ENCODE results near the gene CTNNA1. TPM values are rescaled to one million over a fixed set of nuclear protein-coding genes. Genes with fewer than 3 reads are reported as not detected.

The CTNNA1 gene
- total RNA-seq, 1 donor from 2014 or later, result 282 TPM

DNA sequence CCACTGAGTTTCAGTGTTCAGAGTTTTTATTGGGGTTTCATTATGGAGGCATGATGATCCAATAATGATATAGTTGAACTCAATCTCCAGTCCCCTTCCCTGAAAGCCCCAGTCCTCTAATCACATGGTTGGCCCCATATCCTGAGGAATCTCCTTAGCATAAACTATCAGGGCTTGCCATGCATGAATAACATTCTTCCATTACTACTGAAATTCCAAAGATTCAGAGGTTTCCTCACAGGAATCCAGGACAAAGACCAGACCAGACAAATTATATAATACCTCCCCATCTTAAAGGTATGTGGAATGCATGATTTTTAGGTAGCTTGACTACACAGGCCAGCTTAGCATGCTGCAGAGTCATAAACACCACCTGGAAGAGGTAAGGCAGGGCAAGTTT lies 137.4 kb downstream of the CTNNA1 start:
- no peak for DNase-seq (ENCODE audit: low read depth, low spot score)
- H3K27me3 Mint-ChIP-seq (ENCODE audit: low read depth), result no peaks in the 10 kb centered on the region
- no peaks in the 10 kb centered on the region for H3K4me1 Mint-ChIP-seq
- peaks cover 8% of the 10 kb centered on the region for H3K9me3 Mint-ChIP-seq
- no peak overlapping the region for H3K4me3 Mint-ChIP-seq
- H3K27ac Mint-ChIP-seq (ENCODE audit: unreplicated experiment), result no peak overlapping the region
- H3K36me3 Mint-ChIP-seq (ENCODE audit: low read depth), result peaks cover 44% of the 10 kb centered on the region
- TF ChIP-seq, protein P1, sequence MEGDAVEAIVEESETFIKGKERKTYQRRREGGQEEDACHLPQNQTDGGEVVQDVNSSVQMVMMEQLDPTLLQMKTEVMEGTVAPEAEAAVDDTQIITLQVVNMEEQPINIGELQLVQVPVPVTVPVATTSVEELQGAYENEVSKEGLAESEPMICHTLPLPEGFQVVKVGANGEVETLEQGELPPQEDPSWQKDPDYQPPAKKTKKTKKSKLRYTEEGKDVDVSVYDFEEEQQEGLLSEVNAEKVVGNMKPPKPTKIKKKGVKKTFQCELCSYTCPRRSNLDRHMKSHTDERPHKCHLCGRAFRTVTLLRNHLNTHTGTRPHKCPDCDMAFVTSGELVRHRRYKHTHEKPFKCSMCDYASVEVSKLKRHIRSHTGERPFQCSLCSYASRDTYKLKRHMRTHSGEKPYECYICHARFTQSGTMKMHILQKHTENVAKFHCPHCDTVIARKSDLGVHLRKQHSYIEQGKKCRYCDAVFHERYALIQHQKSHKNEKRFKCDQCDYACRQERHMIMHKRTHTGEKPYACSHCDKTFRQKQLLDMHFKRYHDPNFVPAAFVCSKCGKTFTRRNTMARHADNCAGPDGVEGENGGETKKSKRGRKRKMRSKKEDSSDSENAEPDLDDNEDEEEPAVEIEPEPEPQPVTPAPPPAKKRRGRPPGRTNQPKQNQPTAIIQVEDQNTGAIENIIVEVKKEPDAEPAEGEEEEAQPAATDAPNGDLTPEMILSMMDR (conservative IDR thresholded peaks at IDR 0.05), result no peak

DNA sequence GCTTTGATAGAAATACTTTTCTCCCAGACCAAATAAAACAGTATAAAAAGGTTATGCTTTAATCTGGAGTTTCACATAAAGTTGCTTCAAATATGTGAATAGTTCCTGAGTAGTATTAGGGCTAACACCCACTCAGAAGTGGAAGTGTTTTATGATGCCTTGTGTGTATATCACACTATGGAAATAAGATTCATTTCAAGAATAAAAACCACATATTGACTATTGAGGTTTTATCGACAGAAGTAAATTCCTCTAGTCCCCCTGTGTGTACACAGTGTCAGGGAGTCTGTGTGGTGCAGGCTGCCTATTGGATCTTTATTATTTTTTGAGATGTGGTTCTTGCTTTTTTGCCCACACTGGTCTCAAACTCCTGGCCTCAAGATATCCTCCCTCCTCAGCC lies 142.7 kb downstream of the CTNNA1 start:
- H3K27me3 Mint-ChIP-seq (ENCODE audit: low read depth), result no peaks in the 10 kb centered on the region
- no peak overlapping the region for H3K27ac Mint-ChIP-seq (ENCODE audit: unreplicated experiment)
- H3K36me3 Mint-ChIP-seq (ENCODE audit: low read depth), result peaks cover 23% of the 10 kb centered on the region
- H3K9me3 Mint-ChIP-seq, result peaks cover 3% of the 10 kb centered on the region
- H3K4me3 Mint-ChIP-seq, result no peak overlapping the region
- H3K4me1 Mint-ChIP-seq, result no peaks in the 10 kb centered on the region
- TF ChIP-seq, protein P1 (conservative IDR thresholded peaks at IDR 0.05), result no peak
- no peak for DNase-seq (ENCODE audit: low read depth, low spot score)

DNA sequence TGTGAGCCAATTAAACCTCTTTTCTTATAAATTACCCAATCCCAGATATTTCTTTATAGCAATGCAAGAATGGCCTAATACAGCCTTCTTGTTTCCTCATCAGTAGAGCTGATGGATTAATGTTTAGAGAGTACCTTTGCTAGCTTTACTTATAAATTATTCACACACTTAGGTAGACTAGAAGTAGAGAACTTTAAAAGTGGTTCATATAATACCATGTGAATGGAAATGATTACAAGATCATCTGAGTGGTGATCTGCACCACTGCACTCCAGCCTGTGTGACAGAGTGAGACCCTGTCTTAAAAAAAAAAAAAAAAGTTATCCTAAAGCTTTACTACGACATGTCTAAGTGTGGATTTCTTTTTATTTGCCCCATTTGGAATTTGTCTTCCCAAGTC lies 145.1 kb downstream of the CTNNA1 start:
- TF ChIP-seq, protein P1 (conservative IDR thresholded peaks at IDR 0.05), result no peak
- Mint-ChIP-seq H3K4me3 (no peak overlapping the region), H3K27ac (ENCODE audit: unreplicated experiment) (no peak overlapping the region), H3K36me3 (ENCODE audit: low read depth) (peaks cover 27% of the 10 kb centered on the region), H3K4me1 (peaks cover 6% of the 10 kb centered on the region), H3K9me3 (peaks cover 3% of the 10 kb centered on the region), H3K27me3 (ENCODE audit: low read depth) (no peaks in the 10 kb centered on the region)
- DNase-seq (ENCODE audit: low read depth, low spot score), result no peak

DNA sequence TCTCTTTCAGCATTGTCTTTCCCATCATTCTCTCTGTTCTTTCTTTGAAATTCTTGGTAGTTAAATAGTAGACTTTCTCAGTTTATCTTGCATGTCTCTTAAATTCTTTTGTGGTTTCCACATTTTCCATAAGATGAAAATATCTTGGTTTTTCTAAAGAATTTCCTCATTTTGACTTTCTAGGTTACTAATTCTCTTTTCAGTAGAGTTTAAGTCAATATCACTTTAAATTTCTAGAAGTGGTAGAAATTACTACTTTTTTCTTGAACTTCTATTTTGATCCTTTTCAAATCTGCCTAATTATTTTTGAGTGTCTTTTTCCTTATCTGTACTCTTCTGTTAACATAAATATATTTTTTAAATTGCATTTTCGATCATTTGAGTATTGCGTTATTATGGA lies 145.5 kb downstream of the CTNNA1 start:
- no peak overlapping the region for H3K27ac Mint-ChIP-seq (ENCODE audit: unreplicated experiment)
- peaks cover 6% of the 10 kb centered on the region for H3K4me1 Mint-ChIP-seq
- TF ChIP-seq, protein P1 (conservative IDR thresholded peaks at IDR 0.05), result no peak
- no peak for DNase-seq (ENCODE audit: low read depth, low spot score)
- H3K27me3 Mint-ChIP-seq (ENCODE audit: low read depth), result no peaks in the 10 kb centered on the region
- peaks cover 3% of the 10 kb centered on the region for H3K9me3 Mint-ChIP-seq
- H3K4me3 Mint-ChIP-seq, result no peak overlapping the region
- peaks cover 28% of the 10 kb centered on the region for H3K36me3 Mint-ChIP-seq (ENCODE audit: low read depth)

DNA sequence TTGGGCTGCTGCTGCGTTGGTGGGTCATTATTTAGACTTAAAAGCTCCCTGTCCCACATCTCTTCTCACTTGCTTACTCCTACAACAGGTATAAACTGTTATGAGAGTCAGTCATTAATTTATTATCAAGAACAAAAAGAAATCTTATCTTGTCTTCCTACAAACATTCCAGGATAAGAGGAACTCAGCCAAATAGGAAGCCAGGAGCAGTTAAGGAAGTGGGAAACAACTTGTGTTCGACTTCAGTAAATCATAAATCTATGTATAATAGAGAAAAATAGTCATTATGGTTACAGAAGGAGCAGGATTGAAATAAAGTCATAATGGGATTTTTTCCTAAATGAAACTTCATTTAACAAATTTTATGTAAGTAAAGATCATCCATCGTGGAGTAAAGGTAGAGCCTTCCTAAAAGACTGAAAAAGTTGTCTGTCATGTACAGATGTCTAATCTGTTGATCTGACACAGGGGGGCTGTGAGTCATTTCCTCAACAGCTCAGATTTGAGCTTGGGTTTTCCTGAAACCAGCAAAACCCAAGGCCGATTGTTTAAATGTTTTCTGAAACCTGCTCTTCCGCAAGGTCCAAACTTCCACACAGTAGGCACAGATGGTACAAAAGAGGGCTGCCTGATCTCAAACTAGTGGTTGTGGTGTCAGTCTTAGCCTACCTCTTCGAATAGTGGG lies 147.2 kb downstream of the CTNNA1 start:
- H3K27me3 Mint-ChIP-seq (ENCODE audit: low read depth), result no peaks in the 10 kb centered on the region
- peaks cover 3% of the 10 kb centered on the region for H3K9me3 Mint-ChIP-seq
- TF ChIP-seq, protein P1 (conservative IDR thresholded peaks at IDR 0.05), result no peak
- H3K36me3 Mint-ChIP-seq (ENCODE audit: low read depth), result peaks cover 28% of the 10 kb centered on the region
- no peak for DNase-seq (ENCODE audit: low read depth, low spot score)
- H3K4me3 Mint-ChIP-seq, result no peak overlapping the region
- peaks cover 6% of the 10 kb centered on the region for H3K4me1 Mint-ChIP-seq
- no peak overlapping the region for H3K27ac Mint-ChIP-seq (ENCODE audit: unreplicated experiment)
